ENCODE results near the gene QSOX2.

QSOX2 gene

DNA sequence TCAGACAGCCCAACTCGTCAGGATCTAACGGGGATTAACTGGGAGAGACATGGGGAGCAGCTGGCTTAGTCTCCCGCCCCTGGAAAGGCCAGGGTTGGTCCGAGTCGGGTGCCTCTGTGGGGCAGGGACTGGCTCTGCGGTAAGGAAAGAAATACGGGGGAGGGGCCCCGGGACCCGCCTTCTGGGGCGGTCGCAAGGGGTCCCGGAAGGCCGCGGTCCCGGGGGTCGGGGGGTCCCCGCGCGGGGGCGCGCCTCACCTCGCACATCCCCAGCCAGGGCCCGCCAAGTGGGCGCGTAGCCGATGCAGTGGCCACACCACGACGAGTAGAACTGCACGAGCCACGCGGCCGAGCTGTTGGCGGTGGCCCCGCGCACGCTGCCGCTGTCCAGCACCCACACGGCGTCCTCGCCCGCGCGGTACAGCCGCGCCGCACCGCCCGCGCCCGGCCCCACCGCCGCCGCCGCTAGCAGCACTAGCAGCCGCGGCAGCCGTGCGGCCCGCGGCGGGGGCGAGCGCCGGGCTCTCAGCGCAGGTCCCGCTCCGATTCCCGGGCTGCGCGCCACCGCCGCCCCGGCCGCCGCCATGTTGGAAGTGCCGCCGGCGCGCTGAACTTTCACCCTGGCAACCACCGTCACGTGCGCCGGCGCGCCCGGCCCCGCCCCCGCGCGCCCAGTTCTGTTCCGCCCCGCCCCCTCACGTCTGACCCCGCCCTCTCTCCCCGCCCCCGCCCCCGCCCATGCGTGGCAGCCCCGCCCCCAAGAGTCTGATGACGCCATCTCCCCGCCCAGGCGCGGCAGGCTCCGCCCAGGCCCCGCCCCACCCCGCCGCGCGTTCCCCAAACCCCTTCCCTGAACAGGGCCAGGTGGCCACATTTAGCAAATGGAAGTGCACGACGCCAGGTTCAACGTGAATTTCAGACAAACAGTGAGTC, at the start of gene QSOX2:
Gene QSOX2 (minus strand): TSS at position 594 of the 932 bp plus-strand sequence. CDS start 9 bp downstream, at position 585.
- Histone ChIP-seq H3K27ac (ENCODE audit: low read depth, low read length) (peak within 1 kb of the TSS; percentile 61), H3K27me3 (ENCODE audit: control insufficient read depth in 1 of 2, insufficient read depth in 2 of 2, low read length in 2 of 2) (no peaks in the 10 kb centered on the region), H3K9me3 (ENCODE audit: low read length) (no peaks in the 10 kb centered on the region), H3K36me3 (ENCODE audit: insufficient read depth, low read length) (no peaks in the 10 kb centered on the region), H3K9ac (ENCODE audit: low read length) (peak within 1 kb of the TSS; percentile 64), H3K4me3 (ENCODE audit: low read depth in 1 of 2, low read length in 2 of 2) (peak within 1 kb of the TSS; percentile 60), H3K4me1 (ENCODE audit: insufficient read depth, low read length) (peaks cover 17% of the 10 kb centered on the region)

DNA sequence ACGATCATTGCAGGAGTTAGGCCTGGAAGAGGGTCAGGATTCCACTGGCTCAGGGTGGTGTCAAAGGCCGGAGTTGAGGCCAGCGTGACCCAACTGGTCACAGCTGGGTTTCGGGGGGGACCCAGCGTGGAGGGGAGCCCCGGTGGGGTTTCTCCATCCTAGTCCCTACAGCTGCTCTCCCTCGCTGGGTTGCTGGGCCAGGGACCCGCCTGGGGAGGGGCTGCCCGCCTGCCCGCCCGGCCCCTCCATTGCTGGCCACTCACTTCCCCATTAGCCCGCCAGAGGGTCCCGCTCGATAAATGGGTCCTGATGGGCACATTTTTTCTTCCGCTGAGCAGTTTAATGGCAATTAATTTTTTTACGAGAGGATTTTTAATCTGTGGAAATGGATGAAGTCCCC, 49.4 kb upstream of the QSOX2 start:
- no peaks in the 10 kb centered on the region for H3K9me3 ChIP-seq (ENCODE audit: low read length)
- peaks cover 0 to 27% of the 10 kb centered on the region in 2 donors for H3K27me3 ChIP-seq (ENCODE audit: control insufficient read depth in 1 of 2, insufficient read depth in 2 of 2, low read length in 2 of 2)
- H3K27ac ChIP-seq (ENCODE audit: low read depth, low read length) = no peak overlapping the region
- H3K9ac ChIP-seq (ENCODE audit: low read length) = no peak overlapping the region
- H3K4me3 ChIP-seq (ENCODE audit: low read depth in 1 of 2, low read length in 2 of 2) = no peak overlapping the region
- no peaks in the 10 kb centered on the region for H3K4me1 ChIP-seq (ENCODE audit: insufficient read depth, low read length)
- H3K36me3 ChIP-seq (ENCODE audit: insufficient read depth, low read length) = no peaks in the 10 kb centered on the region

- Histone ChIP-seq H3K4me1 (ENCODE audit: insufficient read depth, low read length) (no peaks in the 10 kb centered on the region), H3K9ac (ENCODE audit: low read length) (no peak overlapping the region), H3K9me3 (ENCODE audit: low read length) (no peaks in the 10 kb centered on the region), H3K27me3 (ENCODE audit: control insufficient read depth in 1 of 2, insufficient read depth in 2 of 2, low read length in 2 of 2) (peaks cover 0 to 32% of the 10 kb centered on the region in 2 donors), H3K36me3 (ENCODE audit: insufficient read depth, low read length) (no peaks in the 10 kb centered on the region), H3K4me3 (ENCODE audit: low read depth in 1 of 2, low read length in 2 of 2) (no peak overlapping the region), H3K27ac (ENCODE audit: low read depth, low read length) (no peak overlapping the region)
Measured at GRCh38 chr9:136294437-136294836, 48.8 kb upstream of the QSOX2 start.

DNA sequence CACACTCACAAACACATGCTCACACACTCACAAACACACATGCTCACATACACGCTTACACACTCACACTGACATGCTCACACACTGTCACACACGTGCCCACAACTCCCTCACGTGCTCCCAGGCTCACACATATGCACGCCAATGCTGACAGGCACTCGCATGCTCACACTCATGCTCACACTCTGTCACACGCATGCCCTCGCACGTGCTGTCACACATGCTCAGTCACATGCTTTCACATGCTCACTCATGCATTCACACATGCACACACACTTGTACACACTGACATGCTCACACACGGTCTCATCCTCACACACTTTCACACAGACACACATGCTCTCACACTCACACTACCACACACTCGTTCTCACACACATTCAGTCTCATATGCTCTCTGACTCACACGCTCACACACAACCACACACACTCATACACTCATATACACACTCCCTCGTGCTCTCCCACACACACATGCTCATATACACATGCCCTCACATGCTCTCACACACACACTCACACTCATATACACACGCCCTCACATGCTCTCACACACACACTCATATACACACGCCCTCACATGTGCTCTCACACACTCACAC, 48.0 kb upstream of the QSOX2 start:
- H3K4me3 ChIP-seq (ENCODE audit: low read depth in 1 of 2, low read length in 2 of 2) = no peak overlapping the region
- no peaks in the 10 kb centered on the region for H3K36me3 ChIP-seq (ENCODE audit: insufficient read depth, low read length)
- no peak overlapping the region for H3K9ac ChIP-seq (ENCODE audit: low read length)
- no peak overlapping the region for H3K27ac ChIP-seq (ENCODE audit: low read depth, low read length)
- H3K9me3 ChIP-seq (ENCODE audit: low read length) = no peaks in the 10 kb centered on the region
- H3K27me3 ChIP-seq (ENCODE audit: control insufficient read depth in 1 of 2, insufficient read depth in 2 of 2, low read length in 2 of 2) = peaks cover 0 to 35% of the 10 kb centered on the region in 2 donors
- H3K4me1 ChIP-seq (ENCODE audit: insufficient read depth, low read length) = no peaks in the 10 kb centered on the region

DNA sequence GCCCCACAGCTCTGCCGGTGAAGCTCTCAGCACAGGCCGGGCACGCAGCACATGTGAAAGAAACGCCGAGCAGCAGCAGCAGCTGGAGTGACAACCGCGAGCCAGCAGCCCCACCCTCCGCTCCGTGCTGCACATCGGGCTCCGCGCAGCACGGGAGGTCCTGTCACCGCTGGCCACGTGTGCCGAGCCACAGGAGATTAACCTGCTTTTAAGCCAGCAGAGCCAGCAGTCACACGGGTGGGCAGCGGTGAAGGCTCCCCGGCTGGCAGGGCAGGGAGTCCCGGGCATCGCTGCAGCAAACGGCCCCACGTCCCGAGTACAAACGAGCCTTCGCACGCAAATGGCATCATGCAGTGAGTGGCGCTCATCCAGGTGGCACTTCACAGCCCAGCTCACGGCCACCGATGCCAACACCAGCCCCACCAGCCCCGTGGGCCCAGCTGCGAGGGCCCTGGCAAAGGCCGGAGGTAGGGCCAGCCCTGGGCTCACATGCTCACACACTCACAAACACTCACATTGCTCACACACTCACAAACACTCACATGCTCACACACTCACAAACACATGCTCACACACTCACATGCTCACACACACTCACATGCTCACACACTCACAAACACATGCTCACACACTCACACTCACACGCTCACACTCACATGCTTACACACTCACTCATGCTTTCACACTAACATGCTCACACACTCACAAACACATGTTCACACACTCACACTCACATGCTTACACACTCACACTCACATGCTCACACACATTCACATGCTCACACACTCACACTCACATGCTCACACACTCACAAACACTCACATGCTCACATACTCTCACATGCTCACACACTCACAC, 47.2 kb upstream of the QSOX2 start:
- H3K9ac ChIP-seq (ENCODE audit: low read length) = no peak overlapping the region

GRCh38 chr9:136292026-136292538, 46.5 kb upstream of the QSOX2 start:
- Histone ChIP-seq H3K27me3 (ENCODE audit: control insufficient read depth in 1 of 2, insufficient read depth in 2 of 2, low read length in 2 of 2) (peaks cover 0 to 40% of the 10 kb centered on the region in 2 donors), H3K9ac (ENCODE audit: low read length) (no peak overlapping the region), H3K4me1 (ENCODE audit: insufficient read depth, low read length) (no peaks in the 10 kb centered on the region), H3K9me3 (ENCODE audit: low read length) (no peaks in the 10 kb centered on the region), H3K36me3 (ENCODE audit: insufficient read depth, low read length) (no peaks in the 10 kb centered on the region), H3K27ac (ENCODE audit: low read depth, low read length) (no peak overlapping the region), H3K4me3 (ENCODE audit: low read depth in 1 of 2, low read length in 2 of 2) (no peak overlapping the region)

More for the DNA sequence above, 47.2 kb upstream of the QSOX2 start:
- Histone ChIP-seq H3K36me3 (ENCODE audit: insufficient read depth, low read length) (no peaks in the 10 kb centered on the region), H3K4me3 (ENCODE audit: low read depth in 1 of 2, low read length in 2 of 2) (no peak overlapping the region), H3K9me3 (ENCODE audit: low read length) (no peaks in the 10 kb centered on the region), H3K27ac (ENCODE audit: low read depth, low read length) (no peak overlapping the region), H3K4me1 (ENCODE audit: insufficient read depth, low read length) (no peaks in the 10 kb centered on the region), H3K27me3 (ENCODE audit: control insufficient read depth in 1 of 2, insufficient read depth in 2 of 2, low read length in 2 of 2) (peaks cover 0 to 37% of the 10 kb centered on the region in 2 donors)

GRCh38 chr9:136291306-136292025, 45.9 kb upstream of the QSOX2 start:
- H3K36me3 ChIP-seq (ENCODE audit: insufficient read depth, low read length) = no peaks in the 10 kb centered on the region
- H3K4me1 ChIP-seq (ENCODE audit: insufficient read depth, low read length) = no peaks in the 10 kb centered on the region
- H3K27me3 ChIP-seq (ENCODE audit: control insufficient read depth in 1 of 2, insufficient read depth in 2 of 2, low read length in 2 of 2) = peaks cover 0 to 43% of the 10 kb centered on the region in 2 donors
- H3K27ac ChIP-seq (ENCODE audit: low read depth, low read length) = no peak overlapping the region
- no peak overlapping the region for H3K9ac ChIP-seq (ENCODE audit: low read length)
- no peaks in the 10 kb centered on the region for H3K9me3 ChIP-seq (ENCODE audit: low read length)
- no peak overlapping the region for H3K4me3 ChIP-seq (ENCODE audit: low read depth in 1 of 2, low read length in 2 of 2)

GRCh38 chr9:136290508-136291000, 44.9 kb upstream of the QSOX2 start:
- Histone ChIP-seq H3K4me1 (ENCODE audit: insufficient read depth, low read length) (no peaks in the 10 kb centered on the region), H3K36me3 (ENCODE audit: insufficient read depth, low read length) (no peaks in the 10 kb centered on the region), H3K27ac (ENCODE audit: low read depth, low read length) (no peak overlapping the region), H3K9me3 (ENCODE audit: low read length) (no peaks in the 10 kb centered on the region), H3K9ac (ENCODE audit: low read length) (no peak overlapping the region), H3K4me3 (ENCODE audit: low read depth in 1 of 2, low read length in 2 of 2) (no peak overlapping the region), H3K27me3 (ENCODE audit: control insufficient read depth in 1 of 2, insufficient read depth in 2 of 2, low read length in 2 of 2) (peaks cover 0 to 42% of the 10 kb centered on the region in 2 donors)

DNA sequence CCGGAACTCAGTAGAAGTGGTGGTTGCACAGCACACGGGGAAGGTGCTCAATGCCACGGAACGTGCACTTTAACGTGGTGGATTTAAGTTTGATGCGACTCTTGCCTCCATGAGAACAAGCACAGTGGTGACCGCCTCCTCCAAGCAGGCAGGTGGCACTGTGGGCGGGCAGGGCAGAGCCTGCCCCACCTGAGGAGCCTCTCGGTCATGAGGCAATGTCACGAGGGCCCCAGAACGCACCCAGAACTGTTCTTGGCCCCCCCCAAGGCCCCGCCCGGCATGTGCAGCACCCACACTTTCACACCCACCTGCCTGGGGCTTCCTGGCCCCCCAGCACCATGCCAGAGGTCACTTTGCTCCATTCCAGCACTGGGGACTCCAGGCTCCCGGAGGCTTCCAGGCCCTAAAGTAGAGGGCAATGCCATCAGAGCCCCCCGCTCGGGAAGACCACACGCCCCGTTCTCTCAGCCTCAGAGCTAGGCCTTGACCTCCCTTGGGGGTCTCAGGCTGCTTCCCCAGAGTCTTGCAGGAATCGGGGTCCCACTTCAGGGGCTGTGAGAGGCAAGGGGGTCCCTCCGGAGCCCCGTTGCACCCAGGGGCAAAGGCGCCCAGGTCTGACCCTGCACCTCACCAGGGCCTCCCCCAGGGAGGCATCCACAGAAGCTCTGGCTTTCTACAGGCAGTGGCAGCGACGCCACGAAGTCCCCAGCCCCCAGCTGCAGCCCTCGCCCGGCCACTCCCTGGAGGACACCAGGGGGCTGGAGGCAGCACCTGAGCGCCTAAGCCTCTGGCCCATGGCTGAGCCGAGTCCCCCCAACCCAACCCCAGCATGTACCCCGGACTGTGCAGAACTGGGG, 44.3 kb upstream of the QSOX2 start:
- H3K9me3 ChIP-seq (ENCODE audit: low read length) = no peaks in the 10 kb centered on the region
- no peak overlapping the region for H3K27ac ChIP-seq (ENCODE audit: low read depth, low read length)
- H3K4me1 ChIP-seq (ENCODE audit: insufficient read depth, low read length) = no peaks in the 10 kb centered on the region
- H3K9ac ChIP-seq (ENCODE audit: low read length) = no peak overlapping the region
- no peaks in the 10 kb centered on the region for H3K36me3 ChIP-seq (ENCODE audit: insufficient read depth, low read length)
- H3K27me3 ChIP-seq (ENCODE audit: control insufficient read depth in 1 of 2, insufficient read depth in 2 of 2, low read length in 2 of 2) = peaks cover 0 to 45% of the 10 kb centered on the region in 2 donors
- H3K4me3 ChIP-seq (ENCODE audit: low read depth in 1 of 2, low read length in 2 of 2) = no peak overlapping the region

Measured in muscle layer of colon (tissue), 2 donors.